GM12878 (cell line): ENCODE measurements around the gene KLF15. TPM values are rescaled to one million over a fixed set of nuclear protein-coding genes. Genes with fewer than 3 reads are reported as not detected.

Experiments used
- ATAC-seq: fragments of 200-7000 bp; cut with Tn5 transposase; 3 replicates; pipeline ENCODE4 v1.9.1; 2020; ENCODE audit warnings: mild to moderate bottlenecking, moderate library complexity
- BruUV-seq: library from RNA; stranded (reverse); fragments of 400-500 nt; replicated peaks from 2 replicates; lab custom pipeline; 2021; lab: Mats Ljungman, UMichigan
- CTCF ChIA-PET: fragments of 300-600 bp; sonication (Branson Sonifier 250); formaldehyde crosslinking; extraction: SDS; loops from one replicate; lab custom pipeline; 2021; ENCODE audit warnings: inconsistent platforms; lab: Yijun Ruan, JAX
- POLR2A ChIA-PET: fragments of 350-600 bp; formaldehyde crosslinking; extraction: SDS; loops from one replicate; lab custom pipeline; 2021; ENCODE audit warnings: inconsistent platforms; lab: Charles Lee
- RAD21 ChIA-PET: fragments of 300-600 bp; sonication (Branson Sonifier 250); formaldehyde crosslinking; loops from one replicate; lab custom pipeline; 2023; ENCODE audit warnings: antibody characterized with exemption; ENCODE audit not compliant: unreplicated experiment; lab: Charles Lee
- SMC1A ChIA-PET: fragments of 300-600 bp; sonication (Branson Sonifier 250); formaldehyde crosslinking; loops from one replicate; lab custom pipeline; 2023; ENCODE audit not compliant: unreplicated experiment, uncharacterized antibody; lab: Charles Lee
- DNase-seq: peaks from one replicate; pipeline ENCODE4 v3.0.0-alpha.2; 2011; ENCODE audit warnings: low read depth, low spot score
- FAIRE-seq: peaks from 3 replicates; lab custom pipeline; 2011; peaks lifted over from hg19 to GRCh38; lab: Jason Lieb, UNC
- H2AFZ ChIP-seq: 2 replicates; pipeline ENCODE4 v1.6.0; 2011; ENCODE audit warnings: low read depth, low read length, control low read depth; ENCODE audit not compliant: control insufficient read depth
- H3K27ac ChIP-seq: 2 replicates; pipeline ENCODE4 v1.5.1; 2011; ENCODE audit warnings: control low read depth; ENCODE audit not compliant: control insufficient read depth, insufficient read depth
- H3K27me3 ChIP-seq, 2 experiments: replicated peaks in 1 of 2; 2 replicates each; pipeline versions ENCODE4 v1.6.0 to v1.6.1; 2011; ENCODE audit warnings: low read length in 1 of 2; ENCODE audit not compliant: control insufficient read depth in 2 of 2, insufficient read depth in 2 of 2
- H3K36me3 ChIP-seq, 2 experiments: 2 replicates each; pipeline ENCODE4 v1.5.1; 2011; ENCODE audit warnings: low read length in 1 of 2; ENCODE audit not compliant: control insufficient read depth in 2 of 2, insufficient read depth in 2 of 2
- H3K4me1 ChIP-seq: 2 replicates; pipeline ENCODE4 v1.6.1; 2011; ENCODE audit warnings: mild to moderate bottlenecking, low read length, moderate library complexity, mixed read lengths; ENCODE audit not compliant: control insufficient read depth, insufficient read depth
- H3K4me2 ChIP-seq: 2 replicates; pipeline ENCODE4 v1.6.0; 2011; ENCODE audit warnings: control low read depth; ENCODE audit not compliant: control insufficient read depth, insufficient read depth
- H3K4me3 ChIP-seq: fragments of 200-600 bp; sonication (generic); 2 replicates; pipeline ENCODE4 v1.5.1; 2016
- H3K79me2 ChIP-seq: 2 replicates; pipeline ENCODE4 v1.6.0; 2011; ENCODE audit warnings: low read length; ENCODE audit not compliant: control insufficient read depth, insufficient read depth
- H3K9ac ChIP-seq: 2 replicates; pipeline ENCODE4 v1.8.0; 2011; ENCODE audit warnings: low read length, control low read depth, mixed read lengths; ENCODE audit not compliant: control insufficient read depth, insufficient read depth
- H3K9me3 ChIP-seq: replicated peaks from 3 replicates; pipeline ENCODE4 v1.5.1; 2011; ENCODE audit warnings: mild to moderate bottlenecking, low read length; ENCODE audit not compliant: control insufficient read depth, insufficient read depth
- H4K20me1 ChIP-seq: 2 replicates; pipeline ENCODE4 v1.6.0; 2011; ENCODE audit not compliant: control insufficient read depth, insufficient read depth
- BRCA1 ChIP-seq: IDR thresholded peaks from 2 replicates; pipeline ENCODE4 v1.6.1; 2011; ENCODE audit warnings: low read depth, low read length, improper control_type of control experiment
- CEBPB ChIP-seq, 2 experiments: fragments of 150-350 bp in 1 of 2; IDR thresholded peaks; 2 replicates each; pipeline ENCODE4 v1.6.1; 2012 to 2014; ENCODE audit warnings: low read depth in 2 of 2, low read length in 2 of 2, borderline replicate concordance in 1 of 2, inconsistent platforms in 1 of 2
- E2F4 ChIP-seq: IDR thresholded peaks from 2 replicates; pipeline ENCODE4 v1.6.1; 2012; ENCODE audit warnings: low read depth, low read length, improper control_type of control experiment
- E2F8 ChIP-seq: fragments of 450-650 bp; IDR thresholded peaks from 2 replicates; pipeline ENCODE4 v1.6.1; 2018; ENCODE audit warnings: mild to moderate bottlenecking, low read depth, moderate library complexity; ENCODE audit not compliant: partially characterized antibody
- E4F1 ChIP-seq: fragments of 450-650 bp; IDR thresholded peaks from 2 replicates; pipeline ENCODE4 v1.6.1; 2018; ENCODE audit warnings: borderline replicate concordance, mild to moderate bottlenecking; ENCODE audit not compliant: partially characterized antibody
- HDAC2 ChIP-seq: fragments of 200-600 bp; sonication (generic); IDR thresholded peaks from 2 replicates; pipeline ENCODE4 v1.6.1; 2017
- MAX ChIP-seq: IDR thresholded peaks from 2 replicates; pipeline ENCODE4 v1.6.1; 2012; ENCODE audit warnings: low read depth, low read length, improper control_type of control experiment
- NFYA ChIP-seq: IDR thresholded peaks from 2 replicates; pipeline ENCODE4 v1.6.1; 2011; ENCODE audit warnings: low read depth, mild to moderate bottlenecking, low read length, improper control_type of control experiment, borderline replicate concordance
- PAX8 ChIP-seq: fragments of 450-650 bp; IDR thresholded peaks from 2 replicates; pipeline ENCODE4 v1.6.1; 2017; ENCODE audit warnings: mild to moderate bottlenecking, moderate library complexity
- PKNOX1 ChIP-seq: fragments of 450-650 bp; IDR thresholded peaks from 2 replicates; pipeline ENCODE4 v1.6.1; 2016; ENCODE audit warnings: mild to moderate bottlenecking
- POLR2AphosphoS2 ChIP-seq: IDR thresholded peaks from 2 replicates; pipeline ENCODE4 v1.6.1; 2011; ENCODE audit warnings: low read depth, mild to moderate bottlenecking, low read length, improper control_type of control experiment, moderate library complexity
- RB1 ChIP-seq: fragments of 450-650 bp; formaldehyde crosslinking; IDR thresholded peaks from 2 replicates; pipeline ENCODE4 v1.6.1; 2017; ENCODE audit warnings: mild to moderate bottlenecking, borderline replicate concordance
- TCF3 ChIP-seq: IDR thresholded peaks from 2 replicates; pipeline ENCODE4 v1.6.1; 2012; ENCODE audit warnings: low read depth, mild to moderate bottlenecking, low read length, borderline replicate concordance; ENCODE audit not compliant: insufficient read depth
- WRNIP1 ChIP-seq: IDR thresholded peaks from 2 replicates; pipeline ENCODE4 v1.6.1; 2011; ENCODE audit warnings: low read depth, low read length, improper control_type of control experiment, borderline replicate concordance
- ZNF217 ChIP-seq: fragments of 450-650 bp; IDR thresholded peaks from 2 replicates; pipeline ENCODE4 v1.6.1; 2017; ENCODE audit warnings: antibody characterized with exemption, mild to moderate bottlenecking
- WGBS: methylation state at CpG from one replicate; pipeline ENCODE4 v1.1.6; 2016; ENCODE audit warnings: low lambda C conversion rate; ENCODE audit not compliant: insufficient replicate concordance, insufficient coverage; ENCODE audit errors: missing lambda C conversion rate; 5-methylcytosine and 5-hydroxymethylcytosine counted together
- in situ Hi-C: fragments of 300-500 bp; cut with MboI; formaldehyde crosslinking; loops from 9 replicates; pipeline ENCODE4 v1.14.3; 2018; ENCODE audit warnings: mixed read lengths
- intact Hi-C: fragments of 100-400 bp; cut with micrococcal nuclease; formaldehyde crosslinking; loops from one replicate; pipeline ENCODE4 v1.14.2; 2022; ENCODE audit not compliant: unreplicated experiment
- polyA plus RNA-seq, 11 experiments: library from polyadenylated mRNA; depleted of rRNA in 4 of 11; unstranded in 6 of 11; stranded (reverse) in 5 of 11; fragments of >200 nt; fragmentation: Nextera tagmentation in 4 of 11; fragmentation: Illumina TruSeq in 1 of 11; extraction: Ambion mirVana in 4 of 11; extraction: Trizol in 1 of 11; gene quantifications; 1 replicate in 1 of 11; 2 replicates in 10 of 11; pipeline versions ENCODE4 v1.2.1 to v1.2.3, GENCODE V29; 2011 to 2016; ENCODE audit warnings: inconsistent platforms in 2 of 11, missing spikeins in 2 of 11, low read depth in 1 of 11
- total RNA-seq, 4 experiments: library from RNA; depleted of rRNA in 3 of 4; stranded (reverse); fragments of >200 nt in 3 of 4; fragmentation: Illumina TruSeq in 1 of 4; extraction: Trizol in 1 of 4; gene quantifications; 2 replicates each; pipeline versions ENCODE4 v1.2.1 to v1.2.3, GENCODE V29; 2013 to 2021

KLF15 gene
- total and polyA plus RNA-seq, 10 of the 15 experiments (the other 5 are each of a cell fraction or from before 2014, with no cell fraction given), result 0.15 TPM; not detected in 9

GRCh38 chr3:126342991-126343648, 14.1 kb downstream of the KLF15 start (continued):
- no peak for TF ChIP-seq BRCA1
- no peak for TF ChIP-seq HDAC2
- no peak for TF ChIP-seq E4F1
- no peak for TF ChIP-seq MAX
- no peak for TF ChIP-seq TCF3
- TF ChIP-seq WRNIP1, result no peak
- no peak for TF ChIP-seq ZNF217
- no peak for TF ChIP-seq CEBPB (IDR thresholded peaks at IDR 0.05; ENCODE audit: borderline replicate concordance in 1 of 2, low read depth in 2 of 2, low read length in 2 of 2)
- TF ChIP-seq, all 136 proteins: peak for 0

GRCh38 chr3:126342211-126342610, 15.0 kb downstream of the KLF15 start:
- POLR2A ChIA-PET, result no interaction called here
- no peak for TF ChIP-seq NFYA
- no peak for TF ChIP-seq BRCA1
- TF ChIP-seq E2F8, result no peak
- no peak for TF ChIP-seq RB1
- no peak for TF ChIP-seq E2F4
- TF ChIP-seq PAX8, result no peak
- TF ChIP-seq PKNOX1, result no peak
- no peak for TF ChIP-seq POLR2AphosphoS2

More at GRCh38 chr3:126342211-126342610, 15.0 kb downstream of the KLF15 start:
- RAD21 ChIA-PET, result no interaction called here
- no peaks in the 10 kb centered on the region; a peak in 1 of 4 replicates for H3K27me3 ChIP-seq
- WGBS, result 49% methylated on average over 9 of the region's 9 CpGs
- FAIRE-seq (no peak), ATAC-seq (no peak), DNase-seq (no peak)
- no peaks in the 10 kb centered on the region for H3K4me1 ChIP-seq
- no peaks in the 10 kb centered on the region for H3K79me2 ChIP-seq
- H4K20me1 ChIP-seq, result no peaks in the 10 kb centered on the region
- in situ Hi-C loops (no loop called here), intact Hi-C loops (no loop called here)
- BruUV-seq, result no TSS peak
- SMC1A ChIA-PET, result no interaction called here
- H3K9me3 ChIP-seq, result no peaks in the 10 kb centered on the region
- H3K4me2 ChIP-seq, result no peak overlapping the region
- no peaks in the 10 kb centered on the region for H3K36me3 ChIP-seq
- no peak overlapping the region for H3K9ac ChIP-seq
- CTCF ChIA-PET, result no interaction called here
- no peak overlapping the region for H3K4me3 ChIP-seq
- no peak overlapping the region for H2AFZ ChIP-seq
- H3K27ac ChIP-seq, result no peak overlapping the region
